Activated naive CD8-positive, alpha-beta T cell treated with anti-CD3 and anti-CD28 coated beads, Interleukin-2, amount 10 ng/mL, durations not matched to agents 7 days and 5 days (primary cell): ENCODE measurements around the gene LRCH4. TPM values are rescaled to one million over a fixed set of nuclear protein-coding genes. Genes with fewer than 3 reads are reported as not detected.

Experiments
- ATAC-seq: fragments of 150-1000 bp; cut with Tn5 transposase; one replicate; pipeline ENCODE4 v1.10.0; 2021; ENCODE audit warnings: low read depth, moderate library complexity
- POLR2A ChIA-PET: fragments of 350-600 bp; sonication (Branson Sonifier 250); formaldehyde crosslinking; loops from one replicate; lab custom pipeline; 2021; ENCODE audit warnings: antibody characterized with exemption; lab: Charles Lee
- DNase-seq: peaks from one replicate; pipeline ENCODE4 v3.0.0; 2021
- H3K27ac Mint-ChIP-seq: one replicate; pipeline ENCODE4 v1.8.0; 2022; ENCODE audit warnings: mild to moderate bottlenecking, mixed read lengths
- H3K27me3 Mint-ChIP-seq: one replicate; pipeline ENCODE4 v1.8.0; 2022; ENCODE audit warnings: mild to moderate bottlenecking, moderate library complexity, mixed read lengths
- H3K36me3 Mint-ChIP-seq: one replicate; pipeline ENCODE4 v1.8.0; 2021; ENCODE audit warnings: mild to moderate bottlenecking, mixed read lengths
- H3K4me1 Mint-ChIP-seq: one replicate; pipeline ENCODE4 v1.8.0; 2021; ENCODE audit warnings: mixed read lengths
- H3K4me3 Mint-ChIP-seq: one replicate; pipeline ENCODE4 v1.8.0; 2022; ENCODE audit warnings: mild to moderate bottlenecking, moderate library complexity, mixed read lengths
- H3K9me3 Mint-ChIP-seq: one replicate; pipeline ENCODE4 v1.8.0; 2021; ENCODE audit warnings: mixed read lengths
- total RNA-seq, 2 experiments: library from RNA; stranded (reverse); gene quantifications; one replicate each; pipeline ENCODE4 v1.2.3, GENCODE V29; 2021

LRCH4 gene
- total RNA-seq, 2 experiments from 2014 or later: 239 to 258 TPM

DNA sequence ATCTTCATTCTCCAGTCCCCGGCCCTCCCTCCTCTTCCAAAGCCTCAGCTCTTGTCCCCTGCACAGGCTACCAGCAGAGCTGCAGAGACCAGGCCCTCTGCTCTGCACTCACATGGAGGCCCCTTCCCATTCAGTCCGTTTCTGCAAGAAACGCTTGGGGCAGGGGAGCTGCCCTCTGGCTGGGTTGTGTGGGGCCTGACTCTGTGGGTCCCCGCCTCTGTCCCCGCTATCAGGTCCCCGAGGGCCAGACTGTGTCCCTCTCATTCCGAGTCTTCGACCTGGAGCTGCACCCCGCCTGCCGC, 17.7 kb upstream of the LRCH4 start:
- ATAC-seq: no peak
- no peak for DNase-seq
- no peaks in the 10 kb centered on the region for H3K36me3 Mint-ChIP-seq
- peak overlapping the region; percentile 89 for H3K4me3 Mint-ChIP-seq
- POLR2A ChIA-PET: interaction anchor here (0.6 to 5.6 kb wide), 6 partner anchors 9 to 124 kb away, joined by 3 to 56 read pairs (median 6); partner anchors contain the start of genes FBXO24, LRCH4 and POP7
- peaks cover 28% of the 10 kb centered on the region for H3K4me1 Mint-ChIP-seq
- no peaks in the 10 kb centered on the region for H3K9me3 Mint-ChIP-seq
- peaks cover 11% of the 10 kb centered on the region for H3K27me3 Mint-ChIP-seq
- H3K27ac Mint-ChIP-seq: peak overlapping the region; percentile 93

DNA sequence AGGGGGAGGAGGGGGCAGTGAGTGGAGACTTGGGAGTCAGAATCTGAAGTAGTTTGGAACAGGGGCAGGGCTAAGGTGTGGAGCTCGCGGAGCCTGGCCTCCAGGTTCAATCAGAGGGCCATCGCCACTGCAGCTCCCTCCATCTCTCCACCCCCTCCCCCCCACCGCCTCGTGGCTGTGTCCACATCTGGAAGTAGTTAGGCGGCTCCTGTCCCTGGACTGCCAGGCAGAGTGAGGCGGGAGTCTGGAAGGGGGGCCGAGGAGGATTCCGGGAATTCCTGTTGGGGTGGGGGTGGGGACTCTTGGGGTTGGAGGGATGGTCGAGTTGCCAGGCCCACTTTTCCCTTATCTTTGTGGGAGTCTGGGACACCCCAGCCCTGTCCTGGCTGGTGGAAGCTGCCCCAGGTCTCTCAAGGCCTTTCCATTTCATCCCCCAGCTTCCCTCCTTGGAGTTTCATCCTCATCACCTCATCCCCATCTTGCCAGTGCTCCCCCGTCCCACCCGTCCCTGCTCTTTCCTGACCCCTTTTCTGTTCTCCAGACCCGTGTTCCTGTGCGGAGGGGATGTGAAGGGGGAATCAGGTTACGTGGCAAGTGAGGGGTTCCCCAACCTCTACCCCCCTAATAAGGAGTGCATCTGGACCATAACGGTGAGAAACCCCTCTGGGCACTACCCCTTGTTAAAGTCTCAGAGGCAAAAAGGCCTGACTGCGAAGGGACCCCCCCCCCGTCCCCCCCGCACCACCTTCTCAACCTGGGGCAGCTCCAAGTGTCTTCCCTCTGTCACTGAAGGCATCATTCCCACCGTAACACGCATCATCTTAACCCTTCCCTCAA, 17.2 kb upstream of the LRCH4 start:
- no peak for ATAC-seq
- no peaks in the 10 kb centered on the region for H3K36me3 Mint-ChIP-seq
- H3K9me3 Mint-ChIP-seq: no peaks in the 10 kb centered on the region
- peak overlapping the region; percentile 93 for H3K27ac Mint-ChIP-seq
- no peak for DNase-seq
- H3K4me1 Mint-ChIP-seq: peaks cover 33% of the 10 kb centered on the region
- peak overlapping the region; percentile 89 for H3K4me3 Mint-ChIP-seq
- POLR2A ChIA-PET: interaction anchor here (0.6 to 5.6 kb wide), 5 partner anchors 9 to 102 kb away, joined by 3 to 56 read pairs (median 6); partner anchors contain the start of genes FBXO24, LRCH4 and POP7
- peaks cover 11% of the 10 kb centered on the region for H3K27me3 Mint-ChIP-seq

DNA sequence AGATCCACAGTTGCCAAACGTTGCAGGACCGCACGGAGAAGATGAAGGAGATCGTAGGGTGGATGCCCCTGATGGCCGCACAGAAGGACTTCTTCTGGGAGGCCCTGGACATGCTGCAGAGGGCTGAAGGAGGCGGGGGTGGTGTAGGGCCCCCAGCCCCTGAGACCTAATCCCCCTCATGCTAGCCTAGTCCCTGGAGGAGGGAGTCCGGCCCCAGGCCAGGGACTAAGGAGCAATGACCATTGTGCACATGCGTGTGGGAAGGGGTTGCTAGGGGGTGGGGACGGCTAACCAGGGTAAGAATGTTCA, 14.8 kb upstream of the LRCH4 start:
- ATAC-seq: no peak
- no peaks in the 10 kb centered on the region for H3K36me3 Mint-ChIP-seq
- H3K4me3 Mint-ChIP-seq: no peak overlapping the region
- peaks cover 26% of the 10 kb centered on the region for H3K4me1 Mint-ChIP-seq
- H3K9me3 Mint-ChIP-seq: no peaks in the 10 kb centered on the region
- DNase-seq: no peak
- H3K27ac Mint-ChIP-seq: no peak overlapping the region
- POLR2A ChIA-PET: interaction anchor here (2.6 to 4.0 kb wide), 2 partner anchors 14 to 17 kb away, joined by 16 to 26 read pairs; partner anchors contain the start of genes FBXO24 and LRCH4
- peaks cover 3% of the 10 kb centered on the region for H3K27me3 Mint-ChIP-seq

DNA sequence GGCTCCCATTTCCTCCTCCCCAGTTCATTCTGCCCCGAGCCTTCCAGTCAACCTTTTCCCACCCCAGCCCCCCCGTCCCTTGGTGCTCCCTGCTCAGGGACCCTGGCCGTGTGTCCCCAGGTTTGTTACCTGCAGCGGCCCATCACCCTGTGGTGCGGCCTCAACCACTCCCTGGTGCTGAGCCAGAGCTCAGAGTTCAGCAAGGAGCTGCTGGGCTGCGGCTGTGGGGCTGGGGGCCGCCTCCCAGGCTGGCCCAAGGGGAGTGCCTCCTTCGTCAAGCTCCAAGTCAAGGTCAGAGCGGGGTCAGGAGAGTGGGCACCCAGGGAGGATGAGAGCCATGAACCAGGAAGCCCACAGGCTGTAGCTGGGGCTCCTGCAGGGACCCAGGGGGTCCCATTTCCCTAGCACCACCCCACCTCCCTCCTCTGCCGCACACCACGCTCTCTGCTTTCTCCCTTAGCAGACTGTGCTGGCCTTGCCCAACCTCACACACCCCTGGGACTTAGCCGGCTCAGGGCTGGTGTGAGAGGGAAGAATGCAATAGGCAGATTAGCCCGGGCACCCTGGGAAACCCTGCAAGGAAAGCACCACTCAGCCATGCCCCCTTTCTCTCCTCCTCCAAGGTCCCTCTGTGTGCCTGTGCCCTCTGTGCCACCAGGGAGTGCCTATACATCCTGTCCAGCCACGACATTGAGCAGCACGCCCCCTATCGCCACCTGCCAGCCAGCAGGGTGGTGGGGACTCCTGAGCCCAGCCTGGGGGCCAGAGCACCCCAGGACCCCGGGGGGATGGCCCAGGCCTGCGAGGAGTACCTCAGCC, 14.2 kb upstream of the LRCH4 start:
- ATAC-seq: no peak
- Mint-ChIP-seq H3K9me3 (no peaks in the 10 kb centered on the region), H3K4me3 (no peak overlapping the region), H3K27me3 (peaks cover 1% of the 10 kb centered on the region), H3K36me3 (no peaks in the 10 kb centered on the region), H3K27ac (no peak overlapping the region), H3K4me1 (peaks cover 24% of the 10 kb centered on the region)
- no peak for DNase-seq
- POLR2A ChIA-PET: interaction anchor here (2.6 to 4.0 kb wide), 2 partner anchors 14 to 17 kb away, joined by 16 to 26 read pairs; partner anchors contain the start of genes FBXO24 and LRCH4

DNA sequence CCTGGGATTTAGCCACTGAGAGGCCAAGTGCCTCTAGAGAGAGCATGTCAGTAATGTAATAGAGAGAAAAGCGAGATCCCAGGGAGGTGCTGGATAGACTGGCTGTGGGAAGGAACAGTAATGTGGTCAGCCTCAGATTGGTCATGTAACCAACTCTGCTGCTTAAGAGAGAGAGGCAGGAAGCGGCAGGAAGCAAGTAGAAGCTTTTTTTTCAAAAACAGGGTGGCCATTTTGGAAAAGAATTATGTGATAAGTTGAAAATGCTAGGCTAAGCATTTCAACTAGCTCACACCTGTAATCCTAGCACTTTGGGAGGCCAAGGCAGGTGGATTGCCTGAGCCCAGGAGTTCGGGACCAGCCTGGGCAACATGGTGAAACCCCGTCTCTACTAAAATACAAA, 12.5 kb upstream of the LRCH4 start:
- Mint-ChIP-seq H3K9me3 (no peaks in the 10 kb centered on the region), H3K36me3 (no peaks in the 10 kb centered on the region), H3K4me3 (peak overlapping the region; percentile 44), H3K27ac (peak overlapping the region; percentile 49), H3K4me1 (peaks cover 18% of the 10 kb centered on the region), H3K27me3 (peaks cover 2% of the 10 kb centered on the region)
- POLR2A ChIA-PET: interaction anchor here (0.7 to 4.0 kb wide), 5 partner anchors 12 to 120 kb away, joined by 3 to 26 read pairs (median 4); partner anchors contain the start of genes FBXO24, LRCH4 and MOSPD3
- no peak for DNase-seq
- peak; percentile 51 for ATAC-seq

DNA sequence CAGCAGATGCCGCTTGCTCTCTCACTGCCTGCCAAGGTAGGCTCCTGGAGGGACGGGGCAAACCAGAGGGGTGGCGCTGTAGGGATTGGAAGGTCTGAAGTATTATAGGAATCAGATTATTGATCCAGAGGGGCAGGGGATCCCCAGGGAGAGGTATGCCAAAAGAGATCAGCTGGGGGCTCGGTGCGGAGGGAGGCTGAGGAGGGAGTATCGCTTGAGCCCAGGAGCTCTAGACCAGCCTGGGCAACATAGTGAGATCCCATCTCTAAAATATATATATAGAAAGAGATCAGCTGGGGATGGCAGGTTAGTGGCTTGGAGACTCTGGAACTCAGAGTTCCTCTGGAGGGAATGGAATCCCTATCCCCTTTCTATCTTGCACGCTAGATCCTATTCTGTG, 9.3 kb upstream of the LRCH4 start:
- peaks cover 5% of the 10 kb centered on the region for H3K27me3 Mint-ChIP-seq
- no peak overlapping the region for H3K4me3 Mint-ChIP-seq
- no peaks in the 10 kb centered on the region for H3K9me3 Mint-ChIP-seq
- POLR2A ChIA-PET: interaction anchor here (1.4 to 2.2 kb wide), 2 partner anchors 8 to 9 kb away, joined by 6 read pairs; partner anchors contain the start of genes FBXO24 and LRCH4
- H3K4me1 Mint-ChIP-seq: peaks cover 11% of the 10 kb centered on the region
- H3K36me3 Mint-ChIP-seq: no peaks in the 10 kb centered on the region
- ATAC-seq (no peak), DNase-seq (no peak)
- no peak overlapping the region for H3K27ac Mint-ChIP-seq

DNA sequence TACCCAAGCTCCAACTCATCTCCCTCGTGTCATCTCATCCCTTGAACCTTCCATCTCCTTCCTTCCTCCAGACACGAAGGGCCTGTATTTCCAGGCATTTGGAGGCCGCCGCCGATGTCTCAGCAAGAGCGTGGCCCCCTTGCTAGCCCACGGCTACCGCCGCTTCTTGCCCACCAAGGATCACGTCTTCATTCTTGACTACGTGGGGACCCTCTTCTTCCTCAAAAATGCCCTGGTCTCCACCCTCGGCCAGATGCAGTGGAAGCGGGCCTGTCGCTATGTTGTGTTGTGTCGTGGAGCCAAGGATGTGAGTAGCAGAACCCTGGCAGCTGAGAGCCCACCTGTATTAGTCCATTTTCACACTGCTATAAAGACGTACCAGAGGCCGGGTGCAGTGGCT, 5.7 kb upstream of the LRCH4 start:
- peaks cover 8% of the 10 kb centered on the region for H3K4me1 Mint-ChIP-seq
- H3K4me3 Mint-ChIP-seq: no peak overlapping the region
- no peaks in the 10 kb centered on the region for H3K9me3 Mint-ChIP-seq
- H3K27me3 Mint-ChIP-seq: peaks cover 13% of the 10 kb centered on the region
- no peak overlapping the region for H3K27ac Mint-ChIP-seq
- POLR2A ChIA-PET: no interaction called here
- H3K36me3 Mint-ChIP-seq: no peaks in the 10 kb centered on the region
- DNase-seq (no peak), ATAC-seq (no peak)

DNA sequence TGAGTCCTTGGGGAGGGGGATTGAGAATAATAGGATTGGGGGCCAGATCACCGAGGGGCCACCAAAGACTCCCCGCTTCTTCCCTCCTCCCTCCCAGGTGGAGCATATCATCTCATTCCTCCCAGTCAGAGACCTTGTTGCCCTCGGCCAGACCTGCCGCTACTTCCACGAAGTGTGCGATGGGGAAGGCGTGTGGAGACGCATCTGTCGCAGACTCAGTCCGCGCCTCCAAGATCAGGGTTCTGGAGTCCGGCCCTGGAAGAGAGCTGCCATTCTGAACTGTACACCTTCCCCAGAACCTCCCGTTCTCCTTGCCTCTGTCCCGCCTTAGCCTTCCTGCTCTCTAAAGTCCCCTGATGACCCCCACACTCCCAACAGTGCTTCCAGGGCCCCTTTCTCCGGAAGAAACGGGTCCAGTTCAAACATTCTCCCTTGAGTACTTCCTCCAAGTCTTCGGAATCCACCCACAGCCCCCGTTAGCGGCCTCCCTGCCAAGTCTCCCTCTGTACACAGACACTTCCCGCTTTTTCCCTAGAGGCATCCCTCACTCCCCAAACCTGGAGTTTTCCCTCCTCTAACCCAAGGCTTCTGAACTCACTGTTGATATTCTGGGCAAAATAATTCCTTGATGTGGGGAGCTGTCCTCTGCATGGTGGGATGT, 4.3 kb upstream of the LRCH4 start:
- H3K4me3 Mint-ChIP-seq: no peak overlapping the region
- POLR2A ChIA-PET: interaction anchor here (0.6 to 7.1 kb wide), 3 partner anchors 23 to 41 kb away, joined by 3 to 73 read pairs (median 5); partner anchors contain the start of gene MOSPD3
- ATAC-seq: no peak

DNA sequence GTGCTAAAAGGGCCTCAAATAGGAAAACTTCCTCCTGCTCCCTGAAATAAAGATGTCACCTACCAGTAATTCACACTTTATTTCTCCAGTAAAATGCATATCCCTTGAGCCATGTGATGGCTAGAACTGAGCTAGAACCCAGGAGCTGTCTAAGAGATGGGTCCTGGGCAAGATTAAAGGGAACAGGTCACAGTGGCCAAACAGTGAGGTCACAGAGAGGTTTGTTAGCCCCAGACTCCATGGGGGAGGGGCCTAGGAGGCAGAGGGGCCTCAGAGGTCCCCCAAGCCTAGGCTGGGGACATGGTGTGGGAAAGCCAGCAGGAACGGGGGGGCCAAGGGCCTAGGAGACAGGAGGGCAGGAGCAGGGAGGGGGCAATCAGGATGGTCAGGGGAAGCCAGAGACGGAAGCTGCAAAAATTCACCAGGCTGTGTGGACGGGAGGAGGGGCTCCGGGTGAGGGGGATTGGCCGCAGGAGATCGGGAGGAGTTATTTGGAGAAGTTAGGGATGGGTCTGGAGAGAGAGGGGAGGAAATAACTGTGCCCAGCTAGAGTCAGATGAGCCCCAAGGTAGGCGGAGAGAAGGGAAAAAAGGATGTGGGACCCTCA, 3.5 kb upstream of the LRCH4 start:
- no peak overlapping the region for H3K4me3 Mint-ChIP-seq
- DNase-seq: no peak
- H3K27ac Mint-ChIP-seq: no peak overlapping the region
- no peaks in the 10 kb centered on the region for H3K36me3 Mint-ChIP-seq
- H3K9me3 Mint-ChIP-seq: no peaks in the 10 kb centered on the region
- peaks cover 11% of the 10 kb centered on the region for H3K27me3 Mint-ChIP-seq
- POLR2A ChIA-PET: interaction anchor here (7.1 kb wide), 1 partner anchor 24 kb away, joined by 73 read pairs; the partner anchor contains the start of gene MOSPD3
- no peak for ATAC-seq
- peaks cover 14% of the 10 kb centered on the region for H3K4me1 Mint-ChIP-seq

More for the DNA sequence above, 4.3 kb upstream of the LRCH4 start:
- Mint-ChIP-seq H3K36me3 (no peaks in the 10 kb centered on the region), H3K27ac (no peak overlapping the region), H3K4me1 (peaks cover 10% of the 10 kb centered on the region), H3K27me3 (peaks cover 13% of the 10 kb centered on the region), H3K9me3 (no peaks in the 10 kb centered on the region)
- no peak for DNase-seq

DNA sequence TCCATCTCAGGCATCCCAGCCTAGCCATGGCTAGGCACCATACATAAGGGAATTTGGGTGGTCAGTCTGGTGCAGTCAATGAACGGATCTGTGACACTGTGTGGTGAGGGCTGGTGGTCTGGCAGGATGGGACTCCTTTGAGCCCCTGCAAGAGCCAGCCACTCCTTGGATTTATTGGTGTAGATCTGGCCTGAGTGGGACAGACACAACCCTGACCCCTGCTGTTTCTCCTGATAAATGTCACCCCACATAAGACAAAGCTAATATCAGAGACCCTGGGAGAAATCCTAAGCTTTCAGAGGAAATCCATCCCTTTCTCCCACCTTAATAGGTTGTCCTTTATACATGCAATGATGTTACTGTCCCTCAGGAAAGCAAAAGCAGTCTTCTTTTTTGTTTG, 2.5 kb upstream of the LRCH4 start:
- no peak overlapping the region for H3K27ac Mint-ChIP-seq

DNA sequence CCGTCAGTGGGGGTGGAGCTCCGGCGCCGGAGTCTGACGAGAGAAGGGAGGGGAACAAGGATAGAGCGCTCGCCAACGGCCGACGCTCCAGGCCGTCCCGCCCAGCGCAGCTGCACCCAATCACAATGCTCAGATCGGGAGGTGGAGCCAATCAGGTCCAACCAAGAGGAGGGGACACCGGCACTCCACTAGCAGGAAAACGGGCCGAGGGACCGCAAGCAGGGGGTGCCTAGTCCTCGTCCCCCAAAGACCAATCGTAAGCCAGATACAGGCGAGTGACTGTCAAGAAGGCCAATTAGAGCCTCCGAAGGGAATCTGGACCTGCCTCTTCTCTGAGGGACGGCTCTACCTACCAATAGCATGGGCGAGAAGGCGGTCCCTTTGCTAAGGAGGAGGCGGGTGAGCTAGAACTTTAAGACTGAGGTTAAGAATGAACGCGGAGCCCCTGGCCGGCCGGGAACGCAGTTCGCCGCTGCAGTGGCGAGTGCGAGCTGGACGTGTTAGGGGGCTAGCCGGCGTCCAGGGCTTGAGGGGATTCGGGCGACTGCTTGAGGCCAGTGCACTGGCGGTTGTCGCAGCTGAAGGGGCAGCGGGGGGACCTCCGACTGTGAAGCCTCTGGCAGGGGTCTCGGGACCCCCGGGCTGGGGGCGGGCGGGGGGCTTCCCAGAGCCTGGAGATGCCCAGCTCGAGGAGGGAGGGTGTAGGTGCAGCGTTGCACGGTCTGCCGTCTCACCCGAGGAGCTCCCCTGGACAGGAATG, 517 bp upstream of the LRCH4 start, which contains the start of gene FBXO24:
Gene FBXO24, plus strand, starts transcription at position 63 of the 760 bp plus-strand sequence. Its CDS starts 298 bp downstream, at position 361.
- H3K27me3 Mint-ChIP-seq: peaks cover 11% of the 10 kb centered on the region
- peaks cover 27% of the 10 kb centered on the region for H3K4me1 Mint-ChIP-seq
- H3K9me3 Mint-ChIP-seq: no peaks in the 10 kb centered on the region
- peak; percentile 83 for ATAC-seq
- peak within 1 kb of the TSS; percentile 94 for H3K4me3 Mint-ChIP-seq
- H3K27ac Mint-ChIP-seq: peak within 1 kb of the TSS; percentile 96
- DNase-seq: peak; percentile 98
- POLR2A ChIA-PET: interaction anchor here (0.6 to 7.1 kb wide), 39 partner anchors 9 to 1178 kb away, joined by 3 to 89 read pairs (median 5); partner anchors contain the start of genes AGFG2, BUD31, GIGYF1 and MEPCE
- H3K36me3 Mint-ChIP-seq: peaks cover 4% of the 10 kb centered on the region

More for the DNA sequence above, 2.5 kb upstream of the LRCH4 start:
- Mint-ChIP-seq H3K36me3 (peaks cover 4% of the 10 kb centered on the region), H3K9me3 (no peaks in the 10 kb centered on the region), H3K4me3 (peak overlapping the region; percentile 61), H3K4me1 (peaks cover 20% of the 10 kb centered on the region), H3K27me3 (peaks cover 11% of the 10 kb centered on the region)
- DNase-seq (no peak), ATAC-seq (no peak)
- POLR2A ChIA-PET: interaction anchor here (0.7 to 7.1 kb wide), 2 partner anchors 25 to 36 kb away, joined by 3 to 73 read pairs; partner anchors contain the start of gene MOSPD3
